ENCODE measurements around the gene TOP1. TPM values are rescaled to one million over a fixed set of nuclear protein-coding genes. Genes with fewer than 3 reads are reported as not detected.

TOP1 gene
- total RNA-seq, 1 experiment from 2014 or later: 125 TPM

- TF ChIP-seq EZH2 (IDR thresholded peaks at IDR 0.05; ENCODE audit: borderline replicate concordance, low read depth, low read length, poor library complexity, severe bottlenecking) (no peak), CTCF (conservative IDR thresholded peaks at IDR 0.05; ENCODE audit: low read depth, low read length) (no peak)
- no peaks in the 10 kb centered on the region for H3K9me3 ChIP-seq (ENCODE audit: low read depth, low read length, poor library complexity, severe bottlenecking)
- H3K4me3 ChIP-seq (ENCODE audit: low read depth, low read length, poor library complexity, severe bottlenecking): no peak overlapping the region
- H3K4me1 ChIP-seq (ENCODE audit: insufficient read depth, low read length, poor library complexity, severe bottlenecking): peaks cover 5% of the 10 kb centered on the region
- H3K27me3 ChIP-seq (replicated peaks; ENCODE audit: insufficient read depth, low read depth, low read length, poor library complexity): no peaks in the 10 kb centered on the region
- no TSS peak for BruUV-seq (replicated peaks)
- H3K27ac ChIP-seq (ENCODE audit: low read depth, low read length, poor library complexity, severe bottlenecking): no peak overlapping the region
- H3K36me3 ChIP-seq (ENCODE audit: insufficient read depth, low read length, poor library complexity, severe bottlenecking): no peaks in the 10 kb centered on the region
- ChIA-PET POLR2A (ENCODE audit: low non-redundant PET) (no interaction called here), CTCF (no interaction called here)
- no peak for DNase-seq (ENCODE audit: low spot score)
- intact Hi-C loops (cut with micrococcal nuclease; ENCODE audit: unreplicated experiment): no loop called here
Observed at GRCh38 chr20:40996326-40996725, 32.3 kb upstream of the TOP1 start.

GRCh38 chr20:40997116-40997515 is 31.5 kb upstream of the TOP1 start:
- intact Hi-C loops (cut with micrococcal nuclease; ENCODE audit: unreplicated experiment): no loop called here
- Histone ChIP-seq H3K4me1 (ENCODE audit: insufficient read depth, low read length, poor library complexity, severe bottlenecking) (no peaks in the 10 kb centered on the region), H3K4me3 (ENCODE audit: low read depth, low read length, poor library complexity, severe bottlenecking) (no peak overlapping the region), H3K27ac (ENCODE audit: low read depth, low read length, poor library complexity, severe bottlenecking) (no peak overlapping the region), H3K36me3 (ENCODE audit: insufficient read depth, low read length, poor library complexity, severe bottlenecking) (no peaks in the 10 kb centered on the region), H3K27me3 (replicated peaks; ENCODE audit: insufficient read depth, low read depth, low read length, poor library complexity) (no peaks in the 10 kb centered on the region), H3K9me3 (ENCODE audit: low read depth, low read length, poor library complexity, severe bottlenecking) (no peaks in the 10 kb centered on the region)
- no peak for DNase-seq (ENCODE audit: low spot score)
- POLR2A ChIA-PET (ENCODE audit: low non-redundant PET): no interaction called here
- TF ChIP-seq EZH2 (IDR thresholded peaks at IDR 0.05; ENCODE audit: borderline replicate concordance, low read depth, low read length, poor library complexity, severe bottlenecking) (no peak), CTCF (conservative IDR thresholded peaks at IDR 0.05; ENCODE audit: low read depth, low read length) (no peak)
- CTCF ChIA-PET: no interaction called here
- no TSS peak for BruUV-seq (replicated peaks)

- Histone ChIP-seq H3K4me3 (ENCODE audit: low read depth, low read length, poor library complexity, severe bottlenecking) (no peak overlapping the region), H3K36me3 (ENCODE audit: insufficient read depth, low read length, poor library complexity, severe bottlenecking) (no peaks in the 10 kb centered on the region), H3K4me1 (ENCODE audit: insufficient read depth, low read length, poor library complexity, severe bottlenecking) (peaks cover 21% of the 10 kb centered on the region), H3K9me3 (ENCODE audit: low read depth, low read length, poor library complexity, severe bottlenecking) (no peaks in the 10 kb centered on the region), H3K27me3 (replicated peaks; ENCODE audit: insufficient read depth, low read depth, low read length, poor library complexity) (no peaks in the 10 kb centered on the region), H3K27ac (ENCODE audit: low read depth, low read length, poor library complexity, severe bottlenecking) (no peak overlapping the region)
- intact Hi-C loops (cut with micrococcal nuclease; ENCODE audit: unreplicated experiment): no loop called here
- ChIA-PET CTCF (interaction anchor here (1.5 kb wide), 1 partner anchor 9 kb away, joined by 4 read pairs; no protein-coding TSS in a partner anchor), POLR2A (ENCODE audit: low non-redundant PET) (no interaction called here)
- no peak for DNase-seq (ENCODE audit: low spot score)
- BruUV-seq (replicated peaks): no TSS peak
- TF ChIP-seq CTCF (conservative IDR thresholded peaks at IDR 0.05; ENCODE audit: low read depth, low read length): no peak
Observed at GRCh38 chr20:40999841-41000240, 28.8 kb upstream of the TOP1 start.
